Sigmoid colon (tissue), 7 donors: ENCODE results near the gene PXK. TPM values are rescaled to one million over a fixed set of nuclear protein-coding genes. Genes with fewer than 3 reads are reported as not detected.

Source experiments
- DNase-seq: peaks from one replicate; pipeline ENCODE4 v3.0.0-alpha.2; 2019
- H3K27ac ChIP-seq, 4 donors: fragments of 200-600 bp; sonication (generic); one replicate each; pipeline ENCODE4 v1.5.1; 2016 to 2019; ENCODE audit warnings: mild to moderate bottlenecking in 1 of 4
- H3K27me3 ChIP-seq, 3 donors: fragments of 200-600 bp; sonication (generic); one replicate each; pipeline ENCODE4 v1.5.1; 2019; ENCODE audit warnings: mild to moderate bottlenecking in 1 of 3
- H3K36me3 ChIP-seq, 4 donors: fragments of 200-600 bp; sonication (generic); one replicate each; pipeline ENCODE4 v1.5.1; 2016 to 2019
- H3K4me1 ChIP-seq, 4 donors: fragments of 200-600 bp; sonication (generic); one replicate each; pipeline ENCODE4 v1.5.1; 2017 to 2019
- H3K4me3 ChIP-seq, 4 donors: fragments of 200-600 bp; sonication (generic); one replicate each; pipeline ENCODE4 v1.5.1; 2017 to 2019; ENCODE audit warnings: mild to moderate bottlenecking in 2 of 4, moderate library complexity in 1 of 4
- H3K9me3 ChIP-seq, 4 donors: fragments of 200-600 bp in 3 of 4; sonication (generic) in 3 of 4; one replicate each; pipeline versions ENCODE4 v1.5.1 to v1.6.1; 2013 to 2019
- CTCF ChIP-seq, 4 experiments: fragments of 450-650 bp in 3 of 4; fragments of 200-600 bp in 1 of 4; IDR thresholded peaks; one replicate each; pipeline ENCODE4 v1.5.1; 2016 to 2019; ENCODE audit warnings: antibody characterized with exemption in 4 of 4, mild to moderate bottlenecking in 3 of 4, moderate library complexity in 2 of 4
- EP300 ChIP-seq, 4 donors: sonication (generic); formaldehyde crosslinking; IDR thresholded peaks; one replicate each; pipeline ENCODE4 v1.6.1; 2017; ENCODE audit warnings: antibody characterized with exemption in 4 of 4
- POLR2A ChIP-seq, 2 donors: fragments of 450-650 bp; IDR thresholded peaks; one replicate each; pipeline ENCODE4 v1.6.1; 2016; ENCODE audit warnings: antibody characterized with exemption in 2 of 2, mild to moderate bottlenecking in 2 of 2, moderate library complexity in 2 of 2
- POLR2AphosphoS5 ChIP-seq, 4 donors: sonication (generic); formaldehyde crosslinking; IDR thresholded peaks; one replicate each; pipeline ENCODE4 v1.6.1; 2017; ENCODE audit warnings: antibody characterized with exemption in 4 of 4
- WGBS, 2 donors: extraction: QIAGEN DNeasy Blood & Tissue Kit; methylation state at CpG; one replicate each; pipeline ENCODE4 v1.1.7; 2013; 5-methylcytosine and 5-hydroxymethylcytosine counted together
- intact Hi-C: fragments of 100-400 bp; cut with DNase I; formaldehyde crosslinking; loops from one replicate; pipeline ENCODE4 v1.15.1; 2023
- polyA plus RNA-seq, 3 donors: library from polyadenylated mRNA; stranded (reverse); fragments of 200-250 nt; gene quantifications; one replicate each; pipeline ENCODE4 v1.2.3, GENCODE V29; 2013
- total RNA-seq, 4 donors: library from RNA; depleted of rRNA; stranded (reverse); fragments of >200 nt; gene quantifications; one replicate each; pipeline ENCODE4 v1.1.0, GENCODE V29; 2016
- donor health status: healthy with polysubstance abuse.
- donor health status: Bipolar disorder and iron deficiency.
- donor health status: healthy.

Gene PXK
- total and polyA plus RNA-seq, 7 donors: 6.9 to 58.7 (median 30.3) TPM

GRCh38 chr3:58425782-58426181 lies 93.1 kb downstream of the PXK start:
- H3K9me3 ChIP-seq: no peaks in the 10 kb centered on the region
- H3K27ac ChIP-seq: no peak overlapping the region
- TF ChIP-seq POLR2A (IDR thresholded peaks at IDR 0.05) (no peak), EP300 (IDR thresholded peaks at IDR 0.05) (no peak), CTCF (IDR thresholded peaks at IDR 0.05) (no peak), POLR2AphosphoS5 (IDR thresholded peaks at IDR 0.05) (no peak)
- intact Hi-C loops: loop anchor here (10.0 kb wide), 1 partner anchor 241 kb away; no protein-coding TSS in a partner anchor
- H3K4me1 ChIP-seq: peaks cover 0 to 10% (median 0%) of the 10 kb centered on the region in 4 donors
- peaks cover 20 to 100% (median 60%) of the 10 kb centered on the region in 4 donors for H3K36me3 ChIP-seq
- H3K4me3 ChIP-seq: no peak overlapping the region
- H3K27me3 ChIP-seq: no peaks in the 10 kb centered on the region
- 77 to 78% methylated on average over 2 of the region's 2 CpGs for WGBS, 2 donors
- DNase-seq: no peak

GRCh38 chr3:58427661-58428361 lies 95.1 kb downstream of the PXK start:
- intact Hi-C loops: loop anchor here (10.0 kb wide), 1 partner anchor 243 kb away; no protein-coding TSS in a partner anchor
- WGBS, 2 donors: 56 to 74% methylated on average over 7 of the region's 7 CpGs
- peaks cover 0 to 21% (median 13%) of the 10 kb centered on the region in 4 donors for H3K4me1 ChIP-seq

GRCh38 chr3:58429657-58430056 lies 97.0 kb downstream of the PXK start:
- Histone ChIP-seq H3K9me3 (no peaks in the 10 kb centered on the region), H3K4me1 (peaks cover 0 to 31% (median 23%) of the 10 kb centered on the region in 4 donors), H3K36me3 (peaks cover 25 to 75% (median 54%) of the 10 kb centered on the region in 4 donors), H3K27ac (no peak overlapping the region), H3K4me3 (no peak overlapping the region), H3K27me3 (no peaks in the 10 kb centered on the region)
- no peak for DNase-seq
- 0% methylated on average over 1 of the region's 1 CpG for WGBS, 2 donors
- no peak for TF ChIP-seq CTCF (IDR thresholded peaks at IDR 0.05)
- intact Hi-C loops: loop anchor here (10.0 kb wide), 1 partner anchor 245 kb away; no protein-coding TSS in a partner anchor

More at GRCh38 chr3:58427661-58428361, 95.1 kb downstream of the PXK start:
- no peaks in the 10 kb centered on the region for H3K27me3 ChIP-seq
- H3K4me3 ChIP-seq: no peak overlapping the region
- H3K36me3 ChIP-seq: peaks cover 25 to 93% (median 58%) of the 10 kb centered on the region in 4 donors
- no peaks in the 10 kb centered on the region for H3K9me3 ChIP-seq
- H3K27ac ChIP-seq: peak overlapping the region in 1 of 4 donors; percentile 10
- TF ChIP-seq EP300 (IDR thresholded peaks at IDR 0.05) (no peak), POLR2A (IDR thresholded peaks at IDR 0.05) (no peak), POLR2AphosphoS5 (IDR thresholded peaks at IDR 0.05) (no peak), CTCF (IDR thresholded peaks at IDR 0.05) (no peak)
- DNase-seq: no peak

GRCh38 chr3:58432905-58433304 lies 100.2 kb downstream of the PXK start:
- Histone ChIP-seq H3K36me3 (peaks cover 18 to 42% (median 32%) of the 10 kb centered on the region in 4 donors), H3K27me3 (no peaks in the 10 kb centered on the region), H3K27ac (peak overlapping the region; percentile 87 to 94 (median 90)), H3K4me3 (peak overlapping the region; percentile 62 to 80 (median 74)), H3K4me1 (peaks cover 0 to 49% (median 34%) of the 10 kb centered on the region in 4 donors), H3K9me3 (no peaks in the 10 kb centered on the region)
- no peak for TF ChIP-seq POLR2AphosphoS5 (IDR thresholded peaks at IDR 0.05)
- no peak for TF ChIP-seq POLR2A (IDR thresholded peaks at IDR 0.05)
- no peak for TF ChIP-seq EP300 (IDR thresholded peaks at IDR 0.05)
- TF ChIP-seq CTCF (IDR thresholded peaks at IDR 0.05): no peak
- 68% methylated on average over 6 of the region's 6 CpGs for whole genome bisulfite sequencing, 2 donors
- DNase-seq: no peak
- intact Hi-C loops: no loop called here
